HG02840 (cell line): Measurements from ENCODE around the gene SP140.
"Not testable (repeated sequence)": the region's sequence is repeated elsewhere in the genome, so short reads cannot be mapped to it uniquely, and the experiment has no call there.

Experiments used
- ATAC-seq: cut with Tn5 transposase; IDR thresholded peaks from one replicate; pipeline ENCODE4 v1.9.1; 2021; ENCODE audit warnings: mild to moderate bottlenecking, moderate library complexity, moderate number of reproducible peaks; ENCODE audit not compliant: unreplicated experiment, low FRiP score

The SP140 gene

DNA sequence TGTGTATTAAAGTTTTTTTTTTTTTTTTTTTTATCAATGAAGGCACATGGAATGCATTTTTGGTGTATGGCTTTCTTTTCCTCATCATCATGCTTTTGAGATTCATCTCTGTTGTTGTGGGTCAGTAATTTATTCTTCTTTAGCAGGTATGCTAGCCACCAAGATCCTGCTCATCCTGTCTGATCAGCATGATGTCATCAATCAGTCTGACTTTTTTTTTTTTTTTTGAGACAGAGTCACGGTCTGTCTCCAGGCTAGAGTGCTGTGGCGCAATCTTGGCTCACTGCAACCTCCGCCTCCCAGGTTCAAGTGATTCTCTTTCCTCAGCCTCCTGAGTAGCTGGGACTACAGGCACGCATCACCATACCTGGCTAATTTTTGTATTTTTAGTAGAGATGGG, 2.7 kb upstream of the SP140 start:
- not testable (repeated sequence) for ATAC-seq

DNA sequence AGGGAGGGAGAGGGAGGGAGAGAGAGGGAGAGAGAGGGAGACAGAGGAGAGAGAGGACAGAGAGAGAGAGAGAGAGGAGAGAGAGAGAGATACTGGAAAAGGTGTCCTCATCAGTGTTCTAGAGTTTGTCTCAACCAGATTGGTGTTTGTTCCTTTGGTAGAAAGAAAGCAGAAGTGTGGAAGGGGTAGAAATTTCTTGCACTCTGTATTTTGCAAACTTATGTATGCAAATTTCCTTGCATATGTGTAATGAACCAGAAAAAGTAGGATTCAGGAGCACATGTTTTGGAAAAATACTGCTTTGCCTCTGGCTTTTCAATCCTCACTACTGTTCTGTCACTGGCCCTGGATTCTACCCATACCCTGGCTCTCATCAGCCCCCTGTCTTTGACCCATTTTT, 1.1 kb upstream of the SP140 start:
- no peak for ATAC-seq

DNA sequence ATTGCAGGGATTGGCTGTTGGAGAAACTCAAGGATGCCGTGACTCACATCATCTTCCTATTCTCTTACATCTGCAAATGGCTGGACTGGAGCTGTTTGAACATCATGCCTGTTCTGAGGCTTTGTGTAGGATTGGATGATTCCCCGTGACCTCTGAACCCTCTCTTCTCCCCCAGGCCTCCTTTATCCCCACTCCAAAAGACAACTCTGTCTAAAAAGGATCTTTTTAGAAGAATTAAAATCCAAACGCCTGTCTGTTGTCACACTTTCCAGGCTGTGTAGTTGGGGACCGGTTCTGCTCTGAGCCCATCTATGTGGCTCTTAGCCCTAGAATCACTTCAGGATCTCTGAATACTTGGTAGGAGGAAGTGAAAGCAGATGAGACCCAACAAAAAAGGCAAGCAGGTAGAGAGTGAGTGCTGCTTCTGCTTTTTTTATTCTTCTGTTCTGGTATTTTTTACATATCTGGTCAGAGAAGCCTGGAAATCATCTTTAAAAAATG, 565 bp downstream of the SP140 start:
- ATAC-seq, result peak; percentile 66

DNA sequence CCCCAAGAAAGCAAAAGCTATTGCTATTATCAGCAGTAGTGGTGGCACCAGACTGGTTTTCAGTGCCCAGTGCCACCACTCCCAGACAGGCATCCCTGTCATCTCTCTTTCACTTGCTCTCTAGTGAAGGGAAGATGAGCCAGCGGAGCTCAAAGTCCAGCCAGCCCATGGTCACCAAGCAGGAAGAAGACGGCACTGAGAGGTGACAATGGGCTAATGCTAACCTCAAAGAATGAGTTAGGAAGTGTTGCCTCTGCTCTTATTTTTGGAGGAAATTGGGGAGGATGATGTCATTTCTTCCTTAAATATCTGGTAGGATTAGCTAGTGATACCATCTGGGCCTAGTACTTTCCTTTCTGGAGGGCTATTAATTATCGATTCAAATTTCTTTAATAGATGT, 1.7 kb downstream of the SP140 start:
- ATAC-seq, result no peak

DNA sequence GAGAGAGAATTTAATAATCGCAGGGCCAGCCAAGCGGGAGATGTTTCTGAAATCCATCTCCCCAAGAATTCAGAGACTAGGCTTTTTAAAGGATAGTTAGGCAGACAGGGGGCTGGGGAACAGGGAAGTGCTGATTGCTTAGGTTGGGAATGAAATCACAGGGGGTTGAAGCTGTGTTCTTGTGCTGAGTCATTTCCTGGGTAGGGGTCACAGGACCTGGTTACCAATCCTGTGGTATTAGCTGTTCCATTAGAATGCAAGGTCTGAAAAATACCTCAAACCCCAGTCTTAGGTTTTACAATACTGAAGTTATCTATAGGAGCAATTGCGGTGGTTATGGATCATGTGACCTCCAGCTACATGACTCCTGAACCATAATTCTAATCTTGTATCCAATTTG, 4.6 kb downstream of the SP140 start:
- no peak for ATAC-seq

DNA sequence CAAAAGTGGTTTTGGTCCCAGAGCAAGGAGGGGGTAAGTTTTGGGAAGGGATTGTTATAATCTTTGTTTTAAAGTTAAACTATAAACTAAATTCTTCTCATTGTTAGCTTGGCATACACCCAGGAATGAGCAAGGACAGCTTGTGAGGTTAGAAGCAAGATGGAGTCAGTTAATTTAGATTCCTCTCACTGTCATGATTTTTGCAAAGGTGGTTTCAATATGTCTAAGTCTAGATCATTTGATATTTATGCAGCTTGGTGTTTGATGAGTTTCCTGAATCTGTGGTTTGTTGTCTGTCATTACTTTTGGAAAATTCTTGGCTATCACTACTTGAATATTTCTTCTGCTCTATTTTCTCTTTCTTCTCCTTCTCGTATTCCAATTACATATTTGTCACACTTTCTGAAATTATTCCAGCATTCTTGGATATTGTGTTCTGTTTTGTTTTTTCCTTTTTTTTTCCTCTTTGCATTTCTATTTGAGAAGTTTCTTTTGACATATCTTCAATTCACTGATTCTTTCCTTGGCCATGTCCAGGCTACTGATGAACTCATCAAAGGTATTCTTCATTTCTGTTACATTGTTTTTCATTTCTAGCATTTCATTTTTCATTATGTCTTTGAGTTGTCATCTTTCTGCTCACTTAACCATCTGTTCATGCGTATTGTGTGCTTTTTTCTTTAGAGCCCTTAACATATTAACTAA, 5.1 kb downstream of the SP140 start:
- ATAC-seq, result no peak

DNA sequence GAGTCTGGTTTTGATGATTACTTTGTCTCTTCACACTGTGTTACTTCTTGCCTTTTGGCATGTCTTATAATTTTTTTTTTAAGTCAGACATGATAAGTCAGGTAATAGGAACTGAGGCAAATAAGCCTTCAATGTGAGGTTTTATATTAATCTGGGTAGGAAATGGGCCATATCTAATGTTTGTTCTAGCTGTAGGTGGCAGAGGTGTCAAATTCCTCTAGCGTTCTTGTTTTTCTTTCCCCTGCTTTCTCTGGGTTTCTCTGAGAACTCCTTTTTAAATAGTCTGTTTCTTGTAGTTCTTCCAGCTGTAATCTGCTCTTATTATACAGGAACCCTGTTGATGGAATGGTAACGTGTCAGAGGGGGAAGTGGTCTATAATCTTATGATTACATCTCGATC, 5.7 kb downstream of the SP140 start:
- no peak for ATAC-seq

DNA sequence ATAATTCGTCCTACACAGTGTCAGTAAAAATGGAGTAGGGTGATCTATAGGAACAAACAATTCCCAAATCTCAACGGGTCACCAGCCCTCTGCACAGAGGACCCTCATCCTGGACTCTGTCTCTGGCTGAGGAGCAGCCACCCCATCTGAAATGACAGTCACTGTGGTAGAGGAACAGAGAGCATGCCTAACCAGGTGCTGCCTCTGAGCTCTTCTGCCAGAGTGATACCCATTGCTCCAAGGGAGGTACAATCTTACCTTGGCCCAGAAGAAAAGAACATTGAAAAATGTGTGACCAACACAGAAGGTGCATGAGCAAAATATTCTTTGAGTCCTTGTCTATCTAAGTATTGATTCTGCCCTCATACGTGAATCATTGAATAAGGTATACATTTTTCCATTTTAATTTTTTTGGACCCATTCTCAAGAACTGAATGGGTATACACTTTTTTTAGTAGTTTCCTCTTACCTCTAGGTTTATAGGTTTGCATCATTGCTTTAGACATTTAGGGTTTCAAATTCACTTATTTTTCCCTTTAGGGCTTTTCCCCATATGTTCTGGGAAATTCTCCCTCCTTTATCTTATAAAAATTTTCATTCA, 8.7 kb downstream of the SP140 start:
- ATAC-seq, result no peak

DNA sequence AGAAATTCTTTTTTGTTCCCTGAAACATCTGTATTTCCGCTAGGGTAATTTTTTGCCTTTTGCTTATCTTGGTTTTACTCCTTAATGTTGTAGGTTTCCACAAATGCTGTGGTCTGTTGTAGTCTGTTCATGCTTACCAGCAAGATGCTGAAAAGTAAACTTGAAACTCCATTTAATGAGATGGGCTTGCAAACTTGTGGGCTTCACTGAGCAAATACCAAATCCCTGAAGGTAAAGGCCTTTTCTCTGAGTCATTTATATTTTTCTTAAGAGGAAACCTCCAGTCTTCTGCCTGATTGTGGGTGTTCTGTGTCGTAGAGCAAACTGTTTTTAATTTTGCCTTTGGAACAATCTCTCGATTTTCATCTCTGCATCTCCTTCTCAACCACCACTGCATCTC, 9.3 kb downstream of the SP140 start:
- ATAC-seq, result peak; percentile 72

DNA sequence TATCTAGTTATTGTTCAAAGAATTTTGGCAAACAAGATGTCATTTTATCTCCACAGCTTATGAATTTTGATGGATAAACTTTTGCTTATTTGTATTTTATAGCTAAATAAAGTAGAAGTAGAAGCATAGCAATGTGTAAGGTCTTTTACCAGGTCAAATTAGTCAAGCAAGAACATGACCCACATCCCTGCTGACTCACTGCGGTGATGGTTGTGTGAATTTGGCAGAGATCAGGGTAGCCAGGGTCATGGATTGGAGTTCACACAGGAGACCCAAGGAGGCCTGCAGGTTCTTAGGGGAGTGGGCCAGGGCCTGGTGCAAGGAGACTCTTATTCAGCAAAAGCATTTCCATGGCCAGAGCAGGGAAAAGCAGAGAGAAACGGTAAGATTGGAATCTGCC, 18.7 kb downstream of the SP140 start:
- no peak for ATAC-seq

DNA sequence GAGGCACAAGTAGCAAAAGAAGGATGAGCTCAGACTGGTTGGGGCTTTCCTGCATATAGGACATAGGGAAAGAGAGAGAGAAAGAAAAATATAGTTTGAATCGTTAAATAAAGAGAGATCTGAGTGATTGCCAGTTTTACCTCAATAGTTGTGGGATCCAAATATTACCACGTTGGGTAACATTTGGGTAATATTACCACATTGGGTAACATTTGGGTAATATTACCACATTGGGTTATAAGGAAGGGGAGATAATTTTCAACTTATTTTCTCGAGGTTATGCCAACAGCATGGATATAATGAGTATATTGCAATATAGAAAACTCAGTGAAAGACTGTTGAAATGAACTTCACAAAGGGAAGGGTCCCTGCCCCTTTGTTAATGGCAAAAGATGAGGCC, 20.7 kb downstream of the SP140 start:
- no peak for ATAC-seq

DNA sequence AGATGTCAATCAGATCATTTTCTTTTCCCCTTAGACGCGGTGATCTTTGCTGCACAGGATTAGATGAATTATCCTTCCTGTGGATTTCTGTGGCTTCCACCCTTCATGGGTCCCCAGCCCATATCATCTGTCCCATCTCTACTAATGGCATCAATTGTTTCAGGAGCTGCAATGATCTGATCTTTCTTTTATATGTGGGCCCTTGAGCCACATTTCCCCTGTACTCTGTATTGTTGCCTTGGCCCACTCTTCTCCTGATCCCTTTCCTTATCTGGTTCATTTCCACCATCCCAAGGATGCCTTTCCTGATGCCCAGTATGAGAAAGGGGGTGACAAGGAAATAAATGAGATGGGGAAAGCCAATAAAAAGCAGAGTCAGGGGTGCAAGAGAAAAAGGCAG, 24.7 kb downstream of the SP140 start:
- no peak for ATAC-seq

DNA sequence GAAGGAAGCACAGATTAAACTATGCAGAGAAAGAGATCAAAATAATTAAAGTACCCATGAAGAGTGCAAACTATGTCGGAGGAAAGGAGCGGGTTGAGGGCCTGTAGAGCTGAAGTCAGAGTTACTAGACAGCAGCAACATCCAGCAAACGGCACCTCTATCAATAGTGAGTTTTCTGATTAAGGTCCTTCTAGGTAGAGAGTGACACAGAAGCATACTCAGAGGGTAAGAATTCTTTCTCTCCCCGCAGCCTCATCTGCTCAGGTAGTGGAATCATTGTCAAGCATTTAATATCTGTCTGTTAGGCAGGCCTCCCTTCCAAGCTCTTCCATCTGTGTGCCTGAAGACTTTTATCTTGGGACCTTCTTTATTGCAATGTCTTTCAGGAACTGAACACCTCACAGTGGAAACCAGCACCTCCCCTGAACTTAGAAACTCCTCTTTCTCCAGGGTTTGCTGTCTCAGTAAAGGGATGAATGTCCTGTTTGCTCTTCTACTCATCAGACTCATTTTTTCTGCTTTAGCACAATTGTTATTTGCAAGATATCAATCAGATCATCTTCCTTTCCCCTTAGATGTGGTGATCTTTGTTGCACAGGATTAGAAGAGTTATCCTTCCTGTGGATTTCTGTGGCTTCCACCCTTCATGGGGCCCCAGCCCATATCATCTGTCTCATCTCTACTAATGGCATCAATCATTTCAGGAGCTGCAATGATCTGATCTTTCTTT, 28.8 kb downstream of the SP140 start:
- no peak for ATAC-seq

DNA sequence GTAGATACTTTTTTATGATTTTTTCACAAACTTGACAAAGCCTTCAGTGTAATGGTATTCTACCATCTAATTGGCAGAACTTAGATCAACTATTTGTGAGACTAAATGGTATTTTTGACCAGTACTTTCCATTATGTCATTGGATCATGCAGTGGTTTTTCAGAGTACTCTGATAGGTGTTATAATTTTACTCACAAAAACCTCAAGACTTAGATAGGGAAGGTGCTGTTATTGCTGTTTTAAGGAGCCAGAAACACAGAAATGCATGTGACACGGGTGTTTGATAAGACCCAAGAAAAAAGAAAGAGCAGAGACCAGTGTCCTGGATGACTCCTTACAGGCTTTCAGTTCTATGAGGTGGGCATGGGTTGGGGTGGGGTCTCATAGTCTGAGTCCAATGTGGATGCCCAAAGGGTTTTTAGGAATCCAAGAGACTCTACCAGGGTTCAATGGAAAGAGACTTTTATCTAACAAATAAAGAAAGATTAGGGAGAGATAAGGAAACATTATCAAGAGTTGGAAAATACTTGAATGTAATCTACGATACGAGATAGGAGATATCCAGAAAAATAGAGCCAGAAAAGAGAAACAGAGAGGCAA, 31.3 kb downstream of the SP140 start:
- ATAC-seq, result no peak

DNA sequence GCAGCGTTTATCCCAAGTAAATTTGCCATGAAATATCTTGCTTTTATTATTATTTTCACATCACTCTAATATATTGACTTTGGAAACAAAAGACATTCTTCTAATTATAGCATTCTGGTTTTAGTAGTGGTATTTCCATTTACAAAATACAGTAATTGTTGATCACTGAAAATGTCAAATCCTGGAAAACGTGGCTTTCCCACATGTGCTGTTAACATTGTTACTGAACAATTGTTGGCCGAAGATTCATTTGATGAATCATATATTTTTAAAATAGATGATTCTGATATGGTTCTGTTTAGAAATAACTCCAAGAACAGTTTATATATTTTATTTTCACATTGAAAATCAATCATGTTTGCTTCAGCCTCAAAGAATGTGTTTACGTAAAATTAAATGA, 32.9 kb downstream of the SP140 start:
- ATAC-seq, result no peak

DNA sequence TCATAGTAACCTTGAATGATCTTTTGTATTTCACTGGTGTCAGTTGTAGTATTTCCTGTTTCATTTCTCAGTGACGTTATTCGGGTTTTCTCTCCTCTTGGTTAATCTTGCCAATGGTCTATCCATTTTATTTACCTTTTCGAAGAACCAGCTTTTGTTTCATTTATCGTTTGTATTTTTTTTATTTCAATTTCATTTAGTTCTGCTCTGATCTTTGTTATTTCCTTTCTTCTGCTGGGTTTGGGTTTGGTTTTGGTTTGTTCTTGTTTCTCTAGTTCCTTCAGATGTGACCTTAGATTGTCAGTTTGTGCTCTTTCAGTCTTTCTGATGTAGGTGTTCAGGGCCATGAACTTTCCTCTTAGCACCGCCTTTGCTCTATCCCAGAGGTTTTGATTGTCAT, 36.7 kb downstream of the SP140 start:
- no peak for ATAC-seq

DNA sequence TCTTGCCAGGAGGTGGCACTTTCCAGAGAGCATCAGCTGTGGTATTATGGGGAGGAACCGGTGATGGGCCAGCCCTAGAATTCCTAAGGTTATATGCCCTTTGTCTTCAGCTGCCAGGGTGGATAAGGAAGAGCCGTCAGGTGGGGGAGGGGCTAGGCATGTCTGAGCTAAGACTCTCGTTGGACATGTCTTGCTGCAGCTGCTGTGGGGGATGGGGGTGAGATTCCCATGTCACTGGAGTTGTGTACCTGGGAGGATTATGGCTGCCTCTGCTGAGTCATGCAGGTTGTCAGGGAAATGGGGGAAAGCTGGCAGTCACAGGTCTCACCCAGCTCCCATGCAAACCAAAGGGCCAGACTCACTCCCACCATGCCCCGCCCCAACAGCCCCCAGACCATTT, 39.4 kb downstream of the SP140 start:
- ATAC-seq, result not testable (repeated sequence)

DNA sequence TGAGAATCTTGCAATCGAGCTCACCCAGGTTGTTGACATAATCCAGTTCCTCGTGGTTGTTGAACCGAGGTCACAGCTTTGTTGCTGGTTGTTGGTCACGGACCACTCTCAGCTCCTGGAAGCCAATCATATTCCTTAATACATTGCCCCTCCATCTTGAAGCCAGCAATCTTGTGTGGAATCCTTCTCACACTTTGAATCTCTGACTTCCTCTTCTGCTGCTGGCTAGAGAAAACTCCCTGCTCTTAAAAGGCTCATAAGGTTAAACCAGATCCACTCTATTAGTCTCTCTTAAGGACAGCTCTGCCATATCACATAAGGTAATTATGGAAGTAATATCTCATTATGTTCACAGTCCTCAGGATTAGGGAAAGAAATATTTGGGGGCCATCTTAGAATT, 41.1 kb downstream of the SP140 start:
- ATAC-seq, result no peak

DNA sequence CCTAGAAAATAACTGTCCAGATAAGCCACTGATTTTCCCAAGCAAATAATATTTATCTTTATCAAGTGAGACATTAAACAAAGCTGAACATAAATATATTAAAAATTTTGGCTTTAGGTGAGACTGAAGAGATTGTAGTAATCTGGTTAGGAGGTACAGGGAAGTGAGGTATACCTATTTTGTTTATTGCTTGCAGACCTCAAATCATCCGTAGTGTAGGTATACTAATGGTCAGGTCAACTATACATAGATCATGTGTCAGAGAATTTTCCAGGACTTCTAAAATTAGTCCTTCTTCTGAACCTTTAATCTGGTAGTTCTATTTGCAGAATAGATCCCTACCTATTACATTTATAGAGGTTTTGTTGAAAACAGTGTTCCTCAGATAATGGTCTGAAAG, 41.5 kb downstream of the SP140 start:
- peak; percentile 27 for ATAC-seq

DNA sequence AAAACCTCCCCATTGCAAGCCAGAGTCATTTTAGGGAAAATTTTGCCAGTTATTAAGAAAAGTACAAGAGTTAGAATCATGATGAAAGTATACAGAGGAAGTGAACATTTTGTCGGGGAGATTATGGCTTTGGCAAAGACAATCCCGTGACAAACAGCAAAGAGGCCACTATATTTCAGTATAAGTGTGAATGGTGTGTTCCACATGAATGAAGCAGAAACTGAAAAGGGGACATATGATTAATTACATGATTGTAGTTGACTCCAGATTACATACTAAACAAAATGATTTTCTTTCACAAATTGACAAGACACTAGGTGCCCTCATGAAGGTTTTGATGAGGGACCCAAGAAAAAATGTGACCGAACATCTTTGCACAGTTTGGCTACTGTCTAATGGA, 42.0 kb downstream of the SP140 start:
- peak; percentile 76 for ATAC-seq

DNA sequence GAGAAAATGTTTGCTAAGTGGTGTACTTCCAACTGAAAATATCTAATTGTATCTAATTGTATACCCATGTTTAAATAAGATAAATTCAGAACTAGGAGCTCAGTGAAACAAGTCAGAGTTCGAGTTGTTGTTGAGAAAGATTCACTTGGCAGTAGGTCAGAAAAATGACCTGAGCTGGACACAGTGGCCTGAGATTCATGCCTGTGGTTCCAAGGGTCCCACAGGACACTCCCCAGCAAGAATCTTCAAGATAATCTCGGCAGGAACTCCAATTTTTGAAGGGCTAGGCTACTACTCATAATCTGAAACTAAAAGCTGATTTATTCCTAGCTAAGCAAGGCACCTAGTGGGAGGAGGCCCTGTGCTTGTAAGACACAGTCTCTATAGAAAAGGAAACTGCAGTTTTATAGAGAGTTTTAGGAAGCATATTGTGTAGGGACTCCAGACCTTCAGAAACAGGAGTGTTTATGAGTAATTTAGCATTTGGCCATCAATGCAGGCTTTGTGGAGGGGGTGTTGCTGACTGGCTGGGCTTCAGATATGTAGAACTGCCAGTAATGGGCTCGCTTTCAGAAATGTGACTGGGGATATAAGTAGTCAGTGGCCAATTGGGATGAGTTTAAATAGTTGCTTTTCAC, 43.2 kb downstream of the SP140 start:
- ATAC-seq, result peak; percentile 55
